ENCODE measurements around the gene PHKG1.

DNA sequence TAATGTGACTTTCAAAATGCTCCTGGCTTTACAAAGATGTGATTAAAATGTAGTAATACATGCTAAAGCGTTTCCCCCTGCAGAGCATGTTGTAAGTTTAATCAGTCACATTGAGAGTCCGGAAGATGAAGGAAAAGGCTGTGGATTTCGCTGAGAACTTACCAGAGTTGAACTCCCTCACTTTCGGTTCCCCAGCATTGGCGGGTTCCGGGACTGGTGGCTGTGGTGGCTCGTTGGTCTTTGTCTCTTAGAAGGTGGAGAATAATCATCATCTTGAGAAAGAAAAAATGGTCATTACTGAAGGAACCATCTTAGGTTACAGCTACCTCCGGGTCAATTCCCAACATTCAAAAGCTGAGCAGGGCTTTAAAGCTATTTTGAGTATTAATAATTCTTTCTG lies 33.1 kb upstream of the PHKG1 start:
- TF ChIP-seq, protein P1, sequence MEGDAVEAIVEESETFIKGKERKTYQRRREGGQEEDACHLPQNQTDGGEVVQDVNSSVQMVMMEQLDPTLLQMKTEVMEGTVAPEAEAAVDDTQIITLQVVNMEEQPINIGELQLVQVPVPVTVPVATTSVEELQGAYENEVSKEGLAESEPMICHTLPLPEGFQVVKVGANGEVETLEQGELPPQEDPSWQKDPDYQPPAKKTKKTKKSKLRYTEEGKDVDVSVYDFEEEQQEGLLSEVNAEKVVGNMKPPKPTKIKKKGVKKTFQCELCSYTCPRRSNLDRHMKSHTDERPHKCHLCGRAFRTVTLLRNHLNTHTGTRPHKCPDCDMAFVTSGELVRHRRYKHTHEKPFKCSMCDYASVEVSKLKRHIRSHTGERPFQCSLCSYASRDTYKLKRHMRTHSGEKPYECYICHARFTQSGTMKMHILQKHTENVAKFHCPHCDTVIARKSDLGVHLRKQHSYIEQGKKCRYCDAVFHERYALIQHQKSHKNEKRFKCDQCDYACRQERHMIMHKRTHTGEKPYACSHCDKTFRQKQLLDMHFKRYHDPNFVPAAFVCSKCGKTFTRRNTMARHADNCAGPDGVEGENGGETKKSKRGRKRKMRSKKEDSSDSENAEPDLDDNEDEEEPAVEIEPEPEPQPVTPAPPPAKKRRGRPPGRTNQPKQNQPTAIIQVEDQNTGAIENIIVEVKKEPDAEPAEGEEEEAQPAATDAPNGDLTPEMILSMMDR (IDR thresholded peaks at IDR 0.05), result no peak
- TF ChIP-seq, protein P2, sequence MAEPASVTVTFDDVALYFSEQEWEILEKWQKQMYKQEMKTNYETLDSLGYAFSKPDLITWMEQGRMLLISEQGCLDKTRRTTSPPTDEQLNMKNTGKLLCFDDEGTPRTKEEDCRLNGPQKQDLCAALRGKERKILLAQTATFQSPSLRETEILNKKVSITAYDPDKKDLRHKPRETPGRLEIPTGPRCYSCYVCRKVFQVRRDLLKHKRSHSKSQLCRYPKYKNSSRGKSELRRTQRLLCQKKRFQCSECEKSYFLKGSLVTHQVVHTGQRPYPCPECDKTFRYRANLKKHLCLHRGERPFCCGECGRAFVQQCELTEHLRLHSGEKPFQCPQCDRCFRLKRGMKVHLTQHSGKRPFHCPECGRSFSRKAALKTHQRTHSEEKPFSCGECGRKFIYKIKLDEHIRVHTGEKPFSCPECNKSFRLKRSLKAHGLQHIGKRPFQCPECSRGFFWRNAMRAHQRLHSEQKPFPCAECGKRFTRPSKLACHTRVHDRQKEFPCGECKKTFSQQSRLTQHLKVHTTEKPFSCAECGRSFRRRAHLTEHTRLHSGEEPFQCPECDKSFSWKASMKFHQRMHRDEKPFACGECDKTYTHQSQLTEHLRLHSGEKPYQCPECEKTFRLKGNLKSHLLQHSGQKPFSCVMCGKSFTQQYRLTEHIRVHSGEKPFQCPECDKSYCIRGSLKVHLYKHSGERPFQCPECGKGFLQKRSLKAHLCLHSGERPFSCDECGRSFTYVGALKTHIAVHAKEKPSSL (CRISPR knock-in tag; conservative IDR thresholded peaks at IDR 0.05), result no peak
- TF ChIP-seq SMAD3 (CRISPR knock-in tag; IDR thresholded peaks at IDR 0.05; ENCODE audit: borderline replicate concordance) (no peak), RELA (CRISPR knock-in tag; IDR thresholded peaks at IDR 0.05; ENCODE audit: borderline replicate concordance) (no peak), TP53 (CRISPR knock-in tag; IDR thresholded peaks at IDR 0.05) (no peak), SP1 (CRISPR knock-in tag; conservative IDR thresholded peaks at IDR 0.05) (no peak), JUN (CRISPR knock-in tag; IDR thresholded peaks at IDR 0.05) (no peak), ATF1 (CRISPR knock-in tag; IDR thresholded peaks at IDR 0.05) (no peak)
- TF ChIP-seq, protein P3, sequence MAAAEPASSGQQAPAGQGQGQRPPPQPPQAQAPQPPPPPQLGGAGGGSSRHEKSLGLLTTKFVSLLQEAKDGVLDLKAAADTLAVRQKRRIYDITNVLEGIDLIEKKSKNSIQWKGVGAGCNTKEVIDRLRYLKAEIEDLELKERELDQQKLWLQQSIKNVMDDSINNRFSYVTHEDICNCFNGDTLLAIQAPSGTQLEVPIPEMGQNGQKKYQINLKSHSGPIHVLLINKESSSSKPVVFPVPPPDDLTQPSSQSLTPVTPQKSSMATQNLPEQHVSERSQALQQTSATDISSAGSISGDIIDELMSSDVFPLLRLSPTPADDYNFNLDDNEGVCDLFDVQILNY (CRISPR knock-in tag; IDR thresholded peaks at IDR 0.05), result no peak
- TF ChIP-seq, protein P4, sequence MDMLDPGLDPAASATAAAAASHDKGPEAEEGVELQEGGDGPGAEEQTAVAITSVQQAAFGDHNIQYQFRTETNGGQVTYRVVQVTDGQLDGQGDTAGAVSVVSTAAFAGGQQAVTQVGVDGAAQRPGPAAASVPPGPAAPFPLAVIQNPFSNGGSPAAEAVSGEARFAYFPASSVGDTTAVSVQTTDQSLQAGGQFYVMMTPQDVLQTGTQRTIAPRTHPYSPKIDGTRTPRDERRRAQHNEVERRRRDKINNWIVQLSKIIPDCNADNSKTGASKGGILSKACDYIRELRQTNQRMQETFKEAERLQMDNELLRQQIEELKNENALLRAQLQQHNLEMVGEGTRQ (CRISPR knock-in tag; IDR thresholded peaks at IDR 0.05), result no peak
- TF ChIP-seq, protein P5, sequence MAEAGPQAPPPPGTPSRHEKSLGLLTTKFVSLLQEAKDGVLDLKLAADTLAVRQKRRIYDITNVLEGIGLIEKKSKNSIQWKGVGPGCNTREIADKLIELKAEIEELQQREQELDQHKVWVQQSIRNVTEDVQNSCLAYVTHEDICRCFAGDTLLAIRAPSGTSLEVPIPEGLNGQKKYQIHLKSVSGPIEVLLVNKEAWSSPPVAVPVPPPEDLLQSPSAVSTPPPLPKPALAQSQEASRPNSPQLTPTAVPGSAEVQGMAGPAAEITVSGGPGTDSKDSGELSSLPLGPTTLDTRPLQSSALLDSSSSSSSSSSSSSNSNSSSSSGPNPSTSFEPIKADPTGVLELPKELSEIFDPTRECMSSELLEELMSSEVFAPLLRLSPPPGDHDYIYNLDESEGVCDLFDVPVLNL (CRISPR knock-in tag; IDR thresholded peaks at IDR 0.05; ENCODE audit: borderline replicate concordance, low read depth), result no peak
- TF ChIP-seq, protein P6, sequence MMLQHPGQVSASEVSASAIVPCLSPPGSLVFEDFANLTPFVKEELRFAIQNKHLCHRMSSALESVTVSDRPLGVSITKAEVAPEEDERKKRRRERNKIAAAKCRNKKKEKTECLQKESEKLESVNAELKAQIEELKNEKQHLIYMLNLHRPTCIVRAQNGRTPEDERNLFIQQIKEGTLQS (CRISPR knock-in tag; conservative IDR thresholded peaks at IDR 0.05), result no peak

Measured in WTC11 (cell line).